Activated CD4-positive, alpha-beta T cell treated with anti-CD3 and anti-CD28 coated beads for 36 hours (primary cell): Measurements from ENCODE around the gene SIK2. TPM values are rescaled to one million over a fixed set of nuclear protein-coding genes. Genes with fewer than 3 reads are reported as not detected.
"Not testable (repeated sequence)": the region's sequence is repeated elsewhere in the genome, so short reads cannot be mapped to it uniquely, and the experiment has no call there.

ENCODE experiments used
- ATAC-seq: fragments of 200-7000 bp; cut with Tn5 transposase; one replicate; pipeline ENCODE4 v1.10.0; 2021; ENCODE audit warnings: mild to moderate bottlenecking, moderate library complexity
- CTCF ChIA-PET: fragments of 350-600 bp; sonication (Branson Sonifier 250); formaldehyde crosslinking; loops from one replicate; lab custom pipeline; 2021; ENCODE audit warnings: antibody characterized with exemption; lab: Charles Lee
- POLR2A ChIA-PET: fragments of 350-600 bp; sonication (Branson Sonifier 250); formaldehyde crosslinking; loops from one replicate; lab custom pipeline; 2021; ENCODE audit warnings: antibody characterized with exemption, inconsistent platforms; lab: Charles Lee
- DNase-seq: peaks from one replicate; pipeline ENCODE4 v3.0.0-alpha.2; 2020
- H3K27ac Mint-ChIP-seq: one replicate; pipeline ENCODE4 v1.8.0; 2021; ENCODE audit warnings: mixed read lengths
- H3K27me3 Mint-ChIP-seq: one replicate; pipeline ENCODE4 v1.8.0; 2021; ENCODE audit warnings: mixed read lengths
- H3K36me3 Mint-ChIP-seq: one replicate; pipeline ENCODE4 v1.8.0; 2021; ENCODE audit warnings: low read depth, mixed read lengths
- H3K4me1 Mint-ChIP-seq: one replicate; pipeline ENCODE4 v1.8.0; 2021; ENCODE audit warnings: mixed read lengths
- H3K4me3 Mint-ChIP-seq: one replicate; pipeline ENCODE4 v1.8.0; 2021; ENCODE audit warnings: mild to moderate bottlenecking, moderate library complexity, mixed read lengths
- H3K9me3 Mint-ChIP-seq: one replicate; pipeline ENCODE4 v1.8.0; 2021; ENCODE audit warnings: low read depth, mixed read lengths
- intact Hi-C, 2 experiments: fragments of 100-400 bp; cut with DNase I in 1 of 2; cut with micrococcal nuclease in 1 of 2; formaldehyde crosslinking; loops; one replicate each; pipeline versions ENCODE4 v1.14.2 to v1.15.1; 2022 to 2024; cut with DNase I, micrococcal nuclease
- total RNA-seq, 2 experiments: library from RNA; stranded (reverse); gene quantifications; one replicate each; pipeline ENCODE4 v1.2.3, GENCODE V29; 2021

Gene SIK2
- total RNA-seq, 2 experiments from 2014 or later = 6.0 to 10.9 TPM

DNA sequence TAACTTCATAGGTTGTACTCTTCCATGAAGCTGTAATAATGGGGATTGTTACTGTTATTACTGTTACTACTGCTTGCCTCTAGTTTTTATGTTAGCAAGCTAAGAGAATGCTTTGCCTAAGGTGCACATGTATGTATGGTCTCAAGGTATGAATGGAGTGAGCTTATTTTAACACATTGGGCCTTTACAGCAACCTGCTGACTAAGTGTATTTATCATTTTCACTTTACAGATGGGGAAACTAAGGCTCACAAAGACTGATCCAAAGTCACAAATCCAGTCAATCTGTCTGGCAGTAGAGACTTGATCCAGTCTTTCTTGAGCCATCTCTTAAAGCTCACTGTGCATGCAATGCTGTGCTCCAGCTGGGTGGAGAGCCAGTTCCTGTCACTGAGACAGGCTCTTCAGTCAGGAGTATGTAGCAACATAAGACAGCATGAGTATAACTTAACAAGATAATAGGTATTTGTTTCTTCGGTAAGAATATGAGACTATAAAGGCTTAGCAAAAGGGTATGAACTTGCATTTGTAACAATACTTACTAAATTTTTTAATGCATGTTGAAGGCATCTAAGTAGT is 97.4 kb downstream of the SIK2 start:
- no peak overlapping the region for H3K4me3 Mint-ChIP-seq
- H3K4me1 Mint-ChIP-seq = peaks cover 5% of the 10 kb centered on the region
- DNase-seq = no peak
- no peaks in the 10 kb centered on the region for H3K27me3 Mint-ChIP-seq
- ChIA-PET CTCF (interaction anchor here (0.6 to 3.9 kb wide), 9 partner anchors 10 to 417 kb away, joined by 3 to 14 read pairs (median 3); no protein-coding TSS in a partner anchor), POLR2A (no interaction called here)
- no peak overlapping the region for H3K27ac Mint-ChIP-seq
- no peaks in the 10 kb centered on the region for H3K9me3 Mint-ChIP-seq
- ATAC-seq = no peak
- intact Hi-C loops = no loop called here
- H3K36me3 Mint-ChIP-seq = peaks cover 1% of the 10 kb centered on the region

DNA sequence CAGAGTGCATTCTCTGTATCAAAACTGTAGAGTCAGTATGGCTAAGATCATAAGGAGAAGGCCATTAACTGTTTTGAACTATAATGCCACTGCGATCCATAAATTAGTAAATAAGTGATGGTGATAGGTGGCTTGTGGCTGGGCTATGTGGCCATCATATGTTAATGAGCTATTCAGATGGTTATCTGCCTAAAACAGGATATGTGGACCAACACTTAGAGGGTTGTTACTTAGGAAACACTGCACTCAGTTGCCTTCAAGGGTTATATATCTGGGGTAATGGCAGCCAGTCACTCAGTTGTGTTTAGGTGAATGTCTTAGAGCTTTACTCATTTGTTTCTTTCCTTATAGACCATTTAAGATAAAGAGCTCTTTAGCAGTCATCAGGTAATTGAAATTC is 97.9 kb downstream of the SIK2 start:
- Mint-ChIP-seq H3K27ac (no peak overlapping the region), H3K36me3 (peaks cover 6% of the 10 kb centered on the region), H3K4me3 (no peak overlapping the region), H3K4me1 (peaks cover 5% of the 10 kb centered on the region), H3K9me3 (no peaks in the 10 kb centered on the region), H3K27me3 (no peaks in the 10 kb centered on the region)
- ChIA-PET CTCF (interaction anchor here (1.1 to 3.9 kb wide), 2 partner anchors 11 to 96 kb away, joined by 3 to 14 read pairs; no protein-coding TSS in a partner anchor), POLR2A (no interaction called here)
- DNase-seq (no peak), ATAC-seq (no peak)
- intact Hi-C loops = no loop called here

DNA sequence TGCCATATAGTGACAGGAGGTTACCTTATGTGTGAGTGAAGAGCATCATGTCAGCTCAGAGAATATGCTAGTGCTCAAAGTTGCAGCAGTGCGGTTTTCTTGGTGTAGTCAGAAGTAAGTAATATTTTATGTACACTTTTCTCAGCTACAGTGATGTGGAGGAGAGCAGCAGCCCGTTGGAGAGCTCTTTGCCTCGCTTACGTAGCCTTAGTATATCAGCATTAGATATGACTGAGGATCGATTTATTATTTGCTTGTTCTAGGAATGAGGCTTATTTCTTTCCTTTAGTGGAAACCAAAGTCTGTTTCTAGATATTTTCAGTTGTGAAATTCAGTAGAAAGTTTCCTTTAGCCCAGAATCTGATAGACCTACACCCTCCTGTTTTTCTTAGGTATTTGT is 100.4 kb downstream of the SIK2 start:
- intact Hi-C loops = no loop called here
- ChIA-PET POLR2A (no interaction called here), CTCF (interaction anchor here (0.8 kb wide), 1 partner anchor 13 kb away, joined by 4 read pairs; no protein-coding TSS in a partner anchor)
- H3K27ac Mint-ChIP-seq = no peak overlapping the region
- peaks cover 9% of the 10 kb centered on the region for H3K36me3 Mint-ChIP-seq
- no peak for ATAC-seq
- no peaks in the 10 kb centered on the region for H3K27me3 Mint-ChIP-seq
- H3K9me3 Mint-ChIP-seq = no peaks in the 10 kb centered on the region
- DNase-seq = no peak
- no peak overlapping the region for H3K4me3 Mint-ChIP-seq
- peaks cover 5% of the 10 kb centered on the region for H3K4me1 Mint-ChIP-seq

DNA sequence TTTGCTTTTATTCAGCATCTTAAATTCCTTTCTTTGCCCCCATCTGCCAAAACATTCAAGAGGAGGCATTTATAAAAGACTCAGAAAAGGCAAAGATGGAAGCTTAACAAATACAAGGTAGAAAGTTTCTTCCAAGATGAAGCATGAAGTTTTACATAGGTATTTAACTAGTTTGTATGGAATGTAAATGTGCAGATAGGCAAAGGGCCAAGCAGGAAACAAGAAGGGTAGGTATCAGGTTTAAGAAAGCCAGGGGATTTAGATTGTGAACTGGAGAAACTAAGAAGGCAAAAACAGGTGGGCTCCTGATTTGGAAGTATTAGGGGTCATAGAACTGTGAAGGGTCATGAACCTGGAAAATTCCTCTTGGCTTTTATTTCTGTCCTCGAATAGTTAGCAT is 101.3 kb downstream of the SIK2 start:
- intact Hi-C loops = no loop called here
- ChIA-PET CTCF (no interaction called here), POLR2A (no interaction called here)
- no peaks in the 10 kb centered on the region for H3K27me3 Mint-ChIP-seq
- no peak overlapping the region for H3K4me3 Mint-ChIP-seq
- peaks cover 5% of the 10 kb centered on the region for H3K4me1 Mint-ChIP-seq
- no peak for ATAC-seq
- no peaks in the 10 kb centered on the region for H3K9me3 Mint-ChIP-seq
- H3K27ac Mint-ChIP-seq = no peak overlapping the region
- no peak for DNase-seq
- H3K36me3 Mint-ChIP-seq = peaks cover 9% of the 10 kb centered on the region

DNA sequence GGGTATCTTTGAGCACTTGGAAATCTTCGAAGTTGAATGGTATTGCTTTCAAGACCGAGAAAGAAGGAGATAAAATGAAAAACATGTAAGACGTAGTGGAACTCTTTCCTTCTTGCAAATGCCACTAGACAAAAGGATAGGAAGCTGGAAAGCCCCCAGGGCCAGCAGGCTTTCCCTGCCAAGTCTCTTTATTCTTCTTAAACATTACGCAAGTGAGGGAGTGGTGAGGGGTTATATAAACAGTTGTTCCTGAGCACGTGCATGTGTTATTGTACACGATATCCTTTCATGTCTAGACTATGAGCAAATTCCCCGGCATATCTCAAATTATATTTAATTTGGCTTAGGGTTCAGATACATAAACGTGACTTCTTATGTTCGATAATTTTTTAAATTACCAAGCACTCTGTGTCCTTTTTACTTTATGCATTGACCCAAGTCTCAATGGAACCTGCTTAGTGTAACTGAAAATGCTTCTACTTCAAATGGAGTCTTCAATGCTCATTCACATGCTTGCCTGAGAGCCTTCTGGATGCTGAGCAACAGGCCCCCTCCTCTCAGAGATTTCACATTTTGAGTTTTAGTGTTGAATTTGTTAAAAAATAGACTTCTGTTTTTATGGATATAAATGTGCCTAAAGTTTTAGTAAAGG is 104.9 kb downstream of the SIK2 start:
- Mint-ChIP-seq H3K36me3 (peaks cover 12% of the 10 kb centered on the region), H3K4me3 (no peak overlapping the region), H3K4me1 (no peaks in the 10 kb centered on the region), H3K27ac (no peak overlapping the region), H3K9me3 (no peaks in the 10 kb centered on the region), H3K27me3 (no peaks in the 10 kb centered on the region)
- DNase-seq (no peak), ATAC-seq (no peak)
- intact Hi-C loops = no loop called here
- POLR2A ChIA-PET = no interaction called here
- CTCF ChIA-PET = interaction anchor here (0.7 kb wide), 1 partner anchor 10 kb away, joined by 4 read pairs; no protein-coding TSS in a partner anchor

DNA sequence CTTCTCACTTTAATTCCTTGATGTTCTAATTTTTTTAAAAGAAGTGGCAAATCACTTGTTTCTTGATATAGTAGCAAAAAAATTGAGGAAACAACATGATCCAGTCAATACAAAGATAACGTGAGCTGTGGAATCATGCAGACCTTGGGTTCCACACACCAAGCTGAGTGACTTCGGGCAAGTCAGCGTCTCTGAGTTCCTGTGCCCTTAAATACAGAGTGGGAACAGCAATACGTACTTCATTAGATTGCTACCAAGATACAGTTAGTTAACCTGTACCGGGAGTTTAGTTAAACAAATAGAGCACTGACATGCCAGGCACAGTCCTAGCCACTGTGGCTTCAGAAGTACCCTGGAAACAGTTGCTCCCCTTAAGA is 105.4 kb downstream of the SIK2 start:
- H3K27me3 Mint-ChIP-seq = no peaks in the 10 kb centered on the region
- H3K9me3 Mint-ChIP-seq = no peaks in the 10 kb centered on the region
- POLR2A ChIA-PET = no interaction called here
- ATAC-seq = no peak
- no peaks in the 10 kb centered on the region for H3K4me1 Mint-ChIP-seq
- no peak for DNase-seq
- no peak overlapping the region for H3K4me3 Mint-ChIP-seq
- intact Hi-C loops = no loop called here
- peaks cover 14% of the 10 kb centered on the region for H3K36me3 Mint-ChIP-seq
- CTCF ChIA-PET = no interaction called here
- no peak overlapping the region for H3K27ac Mint-ChIP-seq

DNA sequence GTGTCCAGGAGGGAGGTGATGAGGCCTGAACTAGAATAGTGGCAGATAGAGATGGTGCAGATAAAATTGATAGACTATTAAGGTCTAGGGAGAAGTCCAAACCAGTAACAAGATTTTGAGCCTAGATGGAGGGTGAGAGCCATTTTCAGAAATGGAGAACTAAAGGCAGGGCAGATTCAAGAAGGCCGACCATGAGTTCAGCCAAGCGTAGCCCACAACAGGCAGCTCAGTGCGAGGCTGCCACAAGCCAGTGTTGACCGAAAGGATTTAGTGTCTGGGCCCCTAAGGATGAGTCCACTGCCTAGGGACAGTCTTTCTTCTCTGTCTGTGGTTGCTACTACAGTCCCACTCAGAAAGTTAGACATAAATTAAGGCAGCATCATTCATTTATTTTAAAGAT is 112.3 kb downstream of the SIK2 start:
- CTCF ChIA-PET = interaction anchor here (0.8 kb wide), 1 partner anchor 110 kb away, joined by 3 read pairs; no protein-coding TSS in a partner anchor
- DNase-seq (no peak), ATAC-seq (no peak)
- H3K27ac Mint-ChIP-seq = no peak overlapping the region
- intact Hi-C loops = no loop called here
- H3K4me1 Mint-ChIP-seq = peaks cover 1% of the 10 kb centered on the region
- no peaks in the 10 kb centered on the region for H3K27me3 Mint-ChIP-seq
- no peaks in the 10 kb centered on the region for H3K9me3 Mint-ChIP-seq
- H3K36me3 Mint-ChIP-seq = peaks cover 21% of the 10 kb centered on the region
- H3K4me3 Mint-ChIP-seq = no peak overlapping the region
- POLR2A ChIA-PET = no interaction called here

DNA sequence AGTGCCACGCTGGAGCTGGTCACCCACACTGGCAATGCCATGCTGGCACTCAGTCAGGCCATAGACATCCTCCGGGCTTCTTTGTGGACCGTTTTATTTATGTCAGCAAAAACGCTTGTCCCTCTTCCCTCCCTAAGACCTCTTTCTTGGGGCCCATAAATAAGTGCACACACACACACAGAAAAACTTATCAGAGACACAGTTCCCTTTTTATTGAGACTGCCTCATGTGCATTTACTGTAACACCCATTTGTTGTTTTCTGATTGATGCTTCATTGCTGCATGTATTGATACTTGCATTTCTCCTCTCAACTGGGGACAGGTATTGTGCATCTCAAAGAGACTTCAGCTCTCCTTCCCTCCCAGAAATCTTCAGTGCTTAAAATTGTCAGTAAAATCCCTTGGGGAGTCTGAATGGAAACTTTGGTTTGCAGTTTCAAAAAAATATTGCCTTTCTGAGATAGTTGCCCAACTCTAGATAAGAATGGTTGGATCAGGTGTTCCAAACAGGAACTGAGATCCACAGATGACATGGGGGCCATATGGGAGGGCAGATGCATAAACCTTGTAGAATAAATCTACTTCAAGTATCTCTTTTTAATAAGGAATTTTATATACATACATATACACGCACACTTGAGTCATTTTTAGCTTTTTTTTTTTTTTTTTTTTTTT is 113.0 kb downstream of the SIK2 start:
- intact Hi-C loops = no loop called here
- no peak for ATAC-seq
- Mint-ChIP-seq H3K27ac (no peak overlapping the region), H3K9me3 (no peaks in the 10 kb centered on the region), H3K4me1 (peaks cover 1% of the 10 kb centered on the region), H3K27me3 (no peaks in the 10 kb centered on the region), H3K4me3 (no peak overlapping the region), H3K36me3 (peaks cover 25% of the 10 kb centered on the region)
- ChIA-PET CTCF (interaction anchor here (0.7 to 0.9 kb wide), 3 partner anchors 11 to 111 kb away, joined by 3 to 4 read pairs (median 3); no protein-coding TSS in a partner anchor), POLR2A (no interaction called here)
- no peak for DNase-seq

DNA sequence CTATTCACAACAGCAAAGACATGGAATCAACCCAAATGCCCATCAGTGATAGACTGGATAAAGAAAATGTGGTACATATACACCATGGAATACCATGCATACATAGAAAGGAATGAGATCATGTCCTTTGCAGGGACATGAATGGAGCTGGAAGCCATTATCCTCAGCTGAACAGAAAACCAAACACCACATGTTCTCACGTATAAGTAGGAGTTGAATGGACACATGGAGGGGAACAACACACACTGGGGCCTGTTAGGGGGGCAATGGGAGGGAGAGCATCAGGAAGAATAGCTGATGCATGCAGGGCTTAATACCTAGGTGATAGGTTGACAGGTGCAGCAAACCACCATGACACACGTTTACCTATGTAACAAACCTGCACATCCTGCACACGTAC is 115.4 kb downstream of the SIK2 start:
- H3K27me3 Mint-ChIP-seq, DNase-seq, H3K4me1 Mint-ChIP-seq, H3K9me3 Mint-ChIP-seq, ATAC-seq, POLR2A ChIA-PET, intact Hi-C loops, H3K4me3 Mint-ChIP-seq, H3K27ac Mint-ChIP-seq: not testable (repeated sequence)
- CTCF ChIA-PET = interaction anchor here (0.7 to 0.9 kb wide), 2 partner anchors 59 to 60 kb away, joined by 3 read pairs; no protein-coding TSS in a partner anchor
- H3K36me3 Mint-ChIP-seq = peaks cover 27% of the 10 kb centered on the region

DNA sequence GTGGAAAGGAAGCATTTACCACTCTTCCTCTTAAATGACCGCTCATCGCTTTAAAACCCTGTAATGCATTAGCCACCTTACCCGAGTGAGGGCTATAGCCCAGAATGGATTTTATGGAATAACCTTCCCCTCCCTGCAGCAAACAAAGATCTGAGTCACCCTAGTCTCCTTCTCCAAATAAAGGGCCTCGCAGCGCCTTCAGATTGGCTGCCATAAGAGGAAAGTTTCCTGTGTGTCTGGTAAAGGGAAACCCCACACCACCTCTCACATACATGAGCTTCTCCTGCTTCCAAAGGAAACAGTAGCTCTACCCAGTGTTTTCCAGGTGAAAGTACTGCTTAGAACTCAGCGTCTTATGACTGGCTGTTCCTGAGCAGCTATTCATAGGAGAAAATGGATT is 116.2 kb downstream of the SIK2 start:
- ATAC-seq = no peak
- H3K27ac Mint-ChIP-seq = no peak overlapping the region
- ChIA-PET CTCF (interaction anchor here (0.7 kb wide), 1 partner anchor 59 kb away, joined by 3 read pairs; no protein-coding TSS in a partner anchor), POLR2A (no interaction called here)
- no peaks in the 10 kb centered on the region for H3K9me3 Mint-ChIP-seq
- H3K4me3 Mint-ChIP-seq = no peak overlapping the region
- H3K36me3 Mint-ChIP-seq = peaks cover 30% of the 10 kb centered on the region
- peaks cover 1% of the 10 kb centered on the region for H3K4me1 Mint-ChIP-seq
- intact Hi-C loops = no loop called here
- DNase-seq = no peak
- H3K27me3 Mint-ChIP-seq = no peaks in the 10 kb centered on the region

DNA sequence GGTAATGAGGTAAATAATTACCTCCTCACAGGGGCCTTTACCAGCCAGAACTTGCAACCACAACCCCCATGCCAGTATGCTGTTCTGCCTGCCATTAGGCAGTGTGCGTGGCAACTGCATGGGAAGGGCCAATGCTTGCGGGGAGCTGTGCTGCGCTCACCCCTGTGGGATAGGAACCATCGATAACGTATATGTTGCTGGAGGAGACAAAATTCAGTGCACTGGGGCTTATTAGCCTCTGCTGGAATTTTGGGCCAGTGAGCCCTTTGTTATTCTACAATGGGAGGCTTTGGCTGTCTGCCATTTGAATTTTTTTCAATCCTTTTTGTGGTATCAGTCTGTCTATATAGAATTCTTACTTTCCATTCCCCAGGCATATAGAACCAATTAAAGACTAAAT is 116.6 kb downstream of the SIK2 start:
- ChIA-PET CTCF (no interaction called here), POLR2A (no interaction called here)
- no peak for DNase-seq
- Mint-ChIP-seq H3K9me3 (no peaks in the 10 kb centered on the region), H3K27me3 (no peaks in the 10 kb centered on the region), H3K4me3 (no peak overlapping the region), H3K36me3 (peaks cover 31% of the 10 kb centered on the region), H3K4me1 (peaks cover 1% of the 10 kb centered on the region), H3K27ac (no peak overlapping the region)
- intact Hi-C loops = no loop called here
- ATAC-seq = no peak
